ENCODE results near the gene FAM171A1. TPM values are rescaled to one million over a fixed set of nuclear protein-coding genes. Genes with fewer than 3 reads are reported as not detected.

The FAM171A1 gene
- total and polyA plus RNA-seq, 4 donors = 3.4 to 23.5 (median 9.7) TPM

DNA sequence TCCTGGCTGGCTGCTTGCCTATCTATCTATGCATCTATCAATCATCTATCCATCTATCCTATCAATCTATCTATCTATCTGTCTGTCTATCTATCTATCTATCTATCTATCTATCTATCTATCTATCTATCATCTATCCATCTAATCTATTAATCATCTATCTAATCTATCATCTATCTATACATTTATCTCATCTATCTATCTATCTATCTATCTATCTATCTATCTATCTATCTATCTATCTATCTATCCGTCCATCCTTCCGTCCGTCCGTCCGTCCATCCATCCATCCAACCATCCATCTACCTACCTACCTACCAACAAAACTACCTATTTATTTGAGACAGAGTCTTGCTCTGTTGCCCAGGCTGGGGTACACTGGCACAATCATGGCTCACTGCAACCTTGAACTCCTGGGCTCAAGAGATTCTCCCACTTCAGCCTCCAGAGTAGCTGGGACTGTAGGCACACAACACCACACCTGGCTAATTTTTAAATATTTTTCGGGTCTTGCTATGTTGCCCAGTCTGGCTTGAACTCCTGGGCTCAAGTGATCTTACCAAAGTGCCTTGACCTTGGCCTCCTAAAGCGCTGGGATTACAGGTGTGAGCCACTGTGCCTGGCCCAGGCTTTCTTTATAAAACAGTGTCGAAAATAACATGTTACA lies 107.3 kb downstream of the FAM171A1 start:
- DNase-seq = no peak
- no peak overlapping the region for H3K9ac ChIP-seq (ENCODE audit: insufficient read depth in 1 of 2, low read length in 2 of 2)
- ATAC-seq (ENCODE audit: insufficient read depth, low FRiP score) = no peak
- 96 to 98% methylated on average over 8 of the region's 8 CpGs for WGBS, 2 donors
- H3K27ac ChIP-seq (ENCODE audit: low read depth in 1 of 2, low read length in 1 of 2) = no peak overlapping the region
- peaks cover 0 to 5% (median 0%) of the 10 kb centered on the region in 4 donors for H3K9me3 ChIP-seq (ENCODE audit: control insufficient read depth in 4 of 4, insufficient read depth in 3 of 4, low read length in 3 of 4)
- peaks cover 0 to 7% (median 0%) of the 10 kb centered on the region in 4 donors for H3K36me3 ChIP-seq (ENCODE audit: control insufficient read depth in 4 of 4, insufficient read depth in 4 of 4, low read length in 4 of 4)
- H3K27me3 ChIP-seq (ENCODE audit: control insufficient read depth in 3 of 3, insufficient read depth in 3 of 3, low read length in 2 of 3) = no peaks in the 10 kb centered on the region
- TF ChIP-seq, protein P1, sequence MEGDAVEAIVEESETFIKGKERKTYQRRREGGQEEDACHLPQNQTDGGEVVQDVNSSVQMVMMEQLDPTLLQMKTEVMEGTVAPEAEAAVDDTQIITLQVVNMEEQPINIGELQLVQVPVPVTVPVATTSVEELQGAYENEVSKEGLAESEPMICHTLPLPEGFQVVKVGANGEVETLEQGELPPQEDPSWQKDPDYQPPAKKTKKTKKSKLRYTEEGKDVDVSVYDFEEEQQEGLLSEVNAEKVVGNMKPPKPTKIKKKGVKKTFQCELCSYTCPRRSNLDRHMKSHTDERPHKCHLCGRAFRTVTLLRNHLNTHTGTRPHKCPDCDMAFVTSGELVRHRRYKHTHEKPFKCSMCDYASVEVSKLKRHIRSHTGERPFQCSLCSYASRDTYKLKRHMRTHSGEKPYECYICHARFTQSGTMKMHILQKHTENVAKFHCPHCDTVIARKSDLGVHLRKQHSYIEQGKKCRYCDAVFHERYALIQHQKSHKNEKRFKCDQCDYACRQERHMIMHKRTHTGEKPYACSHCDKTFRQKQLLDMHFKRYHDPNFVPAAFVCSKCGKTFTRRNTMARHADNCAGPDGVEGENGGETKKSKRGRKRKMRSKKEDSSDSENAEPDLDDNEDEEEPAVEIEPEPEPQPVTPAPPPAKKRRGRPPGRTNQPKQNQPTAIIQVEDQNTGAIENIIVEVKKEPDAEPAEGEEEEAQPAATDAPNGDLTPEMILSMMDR (IDR thresholded peaks at IDR 0.05; ENCODE audit: control extremely low read depth, extremely low read depth) = no peak
- H3K4me1 ChIP-seq (ENCODE audit: control insufficient read depth in 5 of 5, insufficient read depth in 5 of 5, low read length in 5 of 5) = peaks cover 0 to 11% (median 6%) of the 10 kb centered on the region in 5 donors
- no peak overlapping the region for H3K4me3 ChIP-seq

DNA sequence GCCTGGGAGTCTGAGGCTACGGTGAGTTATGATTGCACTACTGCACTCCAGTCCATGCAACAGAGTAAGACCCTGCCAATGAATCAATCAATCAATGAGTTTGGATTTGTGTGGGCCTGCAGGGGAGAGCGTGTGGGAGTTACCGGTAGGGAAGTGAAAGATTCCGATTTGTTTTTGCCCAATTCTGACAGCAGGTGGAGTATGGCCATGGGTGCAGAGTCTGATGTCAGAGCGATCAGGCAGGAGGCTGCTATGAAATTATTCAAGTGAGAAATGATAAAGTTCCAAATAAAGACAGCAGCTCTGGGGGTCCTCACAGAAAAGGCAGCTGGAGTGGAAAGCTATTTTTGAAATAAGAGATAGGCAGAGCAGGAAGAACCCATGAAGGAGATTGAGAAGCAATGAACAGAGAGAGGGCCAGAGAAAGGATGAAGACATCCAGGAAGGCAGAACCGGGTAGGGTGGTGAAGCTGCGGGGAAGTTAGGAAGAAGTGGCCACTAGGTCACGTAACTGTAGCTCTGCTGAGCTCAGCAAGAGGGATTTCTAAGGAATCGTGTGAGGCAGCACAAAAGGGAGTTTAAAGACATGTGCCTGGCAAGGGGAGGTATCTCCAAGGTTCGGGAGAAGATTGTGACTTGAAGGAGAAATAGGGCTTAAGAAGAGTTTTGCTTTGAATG lies 108.9 kb downstream of the FAM171A1 start:
- H3K27ac ChIP-seq (ENCODE audit: low read depth in 1 of 2, low read length in 1 of 2) = no peak overlapping the region
- peaks cover 0 to 11% (median 4%) of the 10 kb centered on the region in 5 donors for H3K4me1 ChIP-seq (ENCODE audit: control insufficient read depth in 5 of 5, insufficient read depth in 5 of 5, low read length in 5 of 5)
- no peaks in the 10 kb centered on the region for H3K9me3 ChIP-seq (ENCODE audit: control insufficient read depth in 4 of 4, insufficient read depth in 3 of 4, low read length in 3 of 4)
- TF ChIP-seq, protein P1 (IDR thresholded peaks at IDR 0.05; ENCODE audit: control extremely low read depth, extremely low read depth) = peak; percentile 7
- no peaks in the 10 kb centered on the region for H3K27me3 ChIP-seq (ENCODE audit: control insufficient read depth in 3 of 3, insufficient read depth in 3 of 3, low read length in 2 of 3)
- H3K36me3 ChIP-seq (ENCODE audit: control insufficient read depth in 4 of 4, insufficient read depth in 4 of 4, low read length in 4 of 4) = no peaks in the 10 kb centered on the region
- DNase-seq = peak; percentile 38 to 72 (median 66)
- H3K9ac ChIP-seq (ENCODE audit: insufficient read depth in 1 of 2, low read length in 2 of 2) = peak overlapping the region in 1 of 2 donors; percentile 30
- WGBS, 2 donors = 45 to 48% methylated on average over 10 of the region's 10 CpGs
- no peak for ATAC-seq (ENCODE audit: insufficient read depth, low FRiP score)
- no peak overlapping the region for H3K4me3 ChIP-seq

GRCh38 chr10:15259136-15259535 lies 112.0 kb downstream of the FAM171A1 start:
- no peak overlapping the region for H3K9ac ChIP-seq (ENCODE audit: insufficient read depth in 1 of 2, low read length in 2 of 2)
- no peak overlapping the region for H3K4me3 ChIP-seq
- H3K36me3 ChIP-seq (ENCODE audit: control insufficient read depth in 4 of 4, insufficient read depth in 4 of 4, low read length in 4 of 4) = no peaks in the 10 kb centered on the region
- DNase-seq (no peak), ATAC-seq (ENCODE audit: insufficient read depth, low FRiP score) (no peak)
- WGBS, 2 donors = 93 to 98% methylated on average over 2 of the region's 2 CpGs
- H3K27ac ChIP-seq (ENCODE audit: low read depth in 1 of 2, low read length in 1 of 2) = no peak overlapping the region
- no peaks in the 10 kb centered on the region for H3K9me3 ChIP-seq (ENCODE audit: control insufficient read depth in 4 of 4, insufficient read depth in 3 of 4, low read length in 3 of 4)
- no peaks in the 10 kb centered on the region for H3K27me3 ChIP-seq (ENCODE audit: control insufficient read depth in 3 of 3, insufficient read depth in 3 of 3, low read length in 2 of 3)
- H3K4me1 ChIP-seq (ENCODE audit: control insufficient read depth in 5 of 5, insufficient read depth in 5 of 5, low read length in 5 of 5) = peaks cover 0 to 11% (median 2%) of the 10 kb centered on the region in 5 donors
- TF ChIP-seq, protein P1 (IDR thresholded peaks at IDR 0.05; ENCODE audit: control extremely low read depth, extremely low read depth) = no peak

Data from lung (tissue), 12 donors.